Measurements from ENCODE around the gene SPINT1.

The SPINT1 gene

GRCh38 chr15:40843885-40844695 is at the start of gene SPINT1:
SPINT1 (plus strand) TSS chr15:40844048; CDS start chr15:40844555, 507 bp downstream.
- DNase-seq (ENCODE audit: low read depth): no peak
- H3K4me3 ChIP-seq (ENCODE audit: low read depth, low read length): peak within 1 kb of the TSS; percentile 47

- H3K4me3 ChIP-seq (ENCODE audit: low read depth, low read length): no peak overlapping the region
- no peak for DNase-seq (ENCODE audit: low read depth)
These were observed 47.8 kb upstream of the SPINT1 start for GRCh38 chr15:40796041-40796440.

GRCh38 chr15:40796512-40796911 is 47.3 kb upstream of the SPINT1 start:
- no peak for DNase-seq (ENCODE audit: low read depth)
- no peak overlapping the region for H3K4me3 ChIP-seq (ENCODE audit: low read depth, low read length)

- DNase-seq (ENCODE audit: low read depth): no peak
- no peak overlapping the region for H3K4me3 ChIP-seq (ENCODE audit: low read depth, low read length)
These were observed 44.3 kb upstream of the SPINT1 start for GRCh38 chr15:40799523-40799922.

GRCh38 chr15:40803076-40803475 is 40.8 kb upstream of the SPINT1 start:
- DNase-seq (ENCODE audit: low read depth): no peak

GRCh38 chr15:40803688-40804087 is 40.2 kb upstream of the SPINT1 start:
- H3K4me3 ChIP-seq (ENCODE audit: low read depth, low read length): no peak overlapping the region
- no peak for DNase-seq (ENCODE audit: low read depth)

More at GRCh38 chr15:40803076-40803475, 40.8 kb upstream of the SPINT1 start:
- no peak overlapping the region for H3K4me3 ChIP-seq (ENCODE audit: low read depth, low read length)

- H3K4me3 ChIP-seq (ENCODE audit: low read depth, low read length): peak overlapping the region; percentile 98
- DNase-seq (ENCODE audit: low read depth): no peak
These were observed 37.2 kb upstream of the SPINT1 start for GRCh38 chr15:40806672-40807027.

GRCh38 chr15:40807028-40807887 is 36.6 kb upstream of the SPINT1 start, which contains the start of the genes DNAJC17 and ZFYVE19:
DNAJC17 (minus strand) TSS chr15:40807473; CDS start chr15:40807446, 27 bp downstream.
ZFYVE19 (plus strand) TSS chr15:40807089; CDS start chr15:40807590, 501 bp downstream.
- peak; percentile 98 for DNase-seq (ENCODE audit: low read depth)
- H3K4me3 ChIP-seq (ENCODE audit: low read depth, low read length): peak within 1 kb of the TSS; percentile 98

GRCh38 chr15:40807888-40808461 is 35.9 kb upstream of the SPINT1 start:
- DNase-seq (ENCODE audit: low read depth): no peak
- H3K4me3 ChIP-seq (ENCODE audit: low read depth, low read length): peak overlapping the region; percentile 98

- no peak overlapping the region for H3K4me3 ChIP-seq (ENCODE audit: low read depth, low read length)
These were observed 34.9 kb upstream of the SPINT1 start for GRCh38 chr15:40808861-40809450.

GRCh38 chr15:40812721-40813425 is 31.0 kb upstream of the SPINT1 start:
- no peak for DNase-seq (ENCODE audit: low read depth)
- H3K4me3 ChIP-seq (ENCODE audit: low read depth, low read length): no peak overlapping the region

More at GRCh38 chr15:40808861-40809450, 34.9 kb upstream of the SPINT1 start:
- no peak for DNase-seq (ENCODE audit: low read depth)

GRCh38 chr15:40815042-40815698 is 28.7 kb upstream of the SPINT1 start:
- no peak overlapping the region for H3K4me3 ChIP-seq (ENCODE audit: low read depth, low read length)
- DNase-seq (ENCODE audit: low read depth): no peak

GRCh38 chr15:40819048-40819447 is 24.8 kb upstream of the SPINT1 start:
- H3K4me3 ChIP-seq (ENCODE audit: low read depth, low read length): no peak overlapping the region
- DNase-seq (ENCODE audit: low read depth): no peak

GRCh38 chr15:40821195-40821594 is 22.7 kb upstream of the SPINT1 start:
- no peak overlapping the region for H3K4me3 ChIP-seq (ENCODE audit: low read depth, low read length)
- no peak for DNase-seq (ENCODE audit: low read depth)

GRCh38 chr15:40823572-40824343 is 20.1 kb upstream of the SPINT1 start:
- no peak overlapping the region for H3K4me3 ChIP-seq (ENCODE audit: low read depth, low read length)
- DNase-seq (ENCODE audit: low read depth): no peak

- no peak overlapping the region for H3K4me3 ChIP-seq (ENCODE audit: low read depth, low read length)
- no peak for DNase-seq (ENCODE audit: low read depth)
These were observed 18.0 kb upstream of the SPINT1 start for GRCh38 chr15:40825661-40826422.

- DNase-seq (ENCODE audit: low read depth): no peak
- H3K4me3 ChIP-seq (ENCODE audit: low read depth, low read length): no peak overlapping the region
These were observed 17.3 kb upstream of the SPINT1 start for GRCh38 chr15:40826423-40827075.

Data from skeletal muscle cell (primary cell).